Chondrocyte (in vitro differentiated cells): Measurements from ENCODE around the gene CLASP1. TPM values are rescaled to one million over a fixed set of nuclear protein-coding genes. Genes with fewer than 3 reads are reported as not detected.
A peak's percentile ranks its signal among the peaks of the same experiment; 100 is the strongest.
"Not testable (repeated sequence)": the region's sequence is repeated elsewhere in the genome, so short reads cannot be mapped to it uniquely, and the experiment has no call there.

Experiments used
- DNase-seq: peaks from one replicate; pipeline ENCODE4 v3.0.0; 2021; ENCODE audit warnings: mixed read lengths, low spot score
- H3K27ac Mint-ChIP-seq: one replicate; pipeline ENCODE4 v1.8.0; 2021; ENCODE audit warnings: mild to moderate bottlenecking, moderate library complexity, mixed read lengths; ENCODE audit not compliant: unreplicated experiment
- H3K27me3 Mint-ChIP-seq: 2 replicates; pipeline ENCODE4 v1.8.0; 2021; ENCODE audit warnings: low read depth, mixed read lengths
- H3K36me3 Mint-ChIP-seq: 2 replicates; pipeline ENCODE4 v1.8.0; 2021; ENCODE audit warnings: low read depth, mixed read lengths
- H3K4me1 Mint-ChIP-seq: 2 replicates; pipeline ENCODE4 v1.8.0; 2021; ENCODE audit warnings: low read depth, mild to moderate bottlenecking, mixed read lengths
- H3K4me3 Mint-ChIP-seq: one replicate; pipeline ENCODE4 v1.8.0; 2021; ENCODE audit warnings: mild to moderate bottlenecking, moderate library complexity, mixed read lengths; ENCODE audit not compliant: unreplicated experiment
- H3K9me3 Mint-ChIP-seq: 2 replicates; pipeline ENCODE4 v1.8.0; 2021; ENCODE audit warnings: low read depth, mixed read lengths
- CTCF ChIP-seq: fragments of 200-600 bp; sonication (generic); IDR thresholded peaks from 2 replicates; pipeline ENCODE4 v1.5.0; 2021; ENCODE audit warnings: antibody characterized with exemption, mild to moderate bottlenecking, moderate library complexity
- total RNA-seq: library from RNA; stranded (reverse); gene quantifications from 3 replicates; pipeline ENCODE4 v1.2.1, GENCODE V29; 2021

CLASP1 gene
- total RNA-seq, 1 donor from 2014 or later, result 56.0 TPM

- Mint-ChIP-seq H3K9me3 (no peaks in the 10 kb centered on the region), H3K27me3 (no peaks in the 10 kb centered on the region), H3K4me3 (no peak overlapping the region), H3K36me3 (peaks cover 2% of the 10 kb centered on the region), H3K27ac (no peak overlapping the region), H3K4me1 (no peaks in the 10 kb centered on the region)
- no peak for DNase-seq
- TF ChIP-seq CTCF, result no peak
These were observed 14.2 kb upstream of the CLASP1 start for GRCh38 chr2:121663434-121663833.

- peaks cover 2% of the 10 kb centered on the region for H3K36me3 Mint-ChIP-seq
- H3K27ac Mint-ChIP-seq, result no peak overlapping the region
- H3K9me3 Mint-ChIP-seq, result no peaks in the 10 kb centered on the region
- TF ChIP-seq CTCF, result no peak
- DNase-seq, result no peak
- H3K27me3 Mint-ChIP-seq, result no peaks in the 10 kb centered on the region
- H3K4me3 Mint-ChIP-seq, result no peak overlapping the region
- H3K4me1 Mint-ChIP-seq, result no peaks in the 10 kb centered on the region
These were observed 13.4 kb upstream of the CLASP1 start for GRCh38 chr2:121662656-121663055.

- H3K36me3 Mint-ChIP-seq, result peaks cover 2% of the 10 kb centered on the region
- no peak overlapping the region for H3K4me3 Mint-ChIP-seq
- no peaks in the 10 kb centered on the region for H3K4me1 Mint-ChIP-seq
- DNase-seq, result no peak
- no peak overlapping the region for H3K27ac Mint-ChIP-seq
- no peaks in the 10 kb centered on the region for H3K27me3 Mint-ChIP-seq
- no peak for TF ChIP-seq CTCF
- H3K9me3 Mint-ChIP-seq, result no peaks in the 10 kb centered on the region
These were observed 10.7 kb upstream of the CLASP1 start for GRCh38 chr2:121659933-121660332.

GRCh38 chr2:121658393-121658792 is 9.1 kb upstream of the CLASP1 start:
- DNase-seq, H3K27ac Mint-ChIP-seq, H3K27me3 Mint-ChIP-seq, H3K4me1 Mint-ChIP-seq, H3K36me3 Mint-ChIP-seq, H3K9me3 Mint-ChIP-seq, H3K4me3 Mint-ChIP-seq: not testable (repeated sequence)

- no peak overlapping the region for H3K4me3 Mint-ChIP-seq
- H3K27ac Mint-ChIP-seq, result no peak overlapping the region
- TF ChIP-seq CTCF, result no peak
- no peaks in the 10 kb centered on the region for H3K9me3 Mint-ChIP-seq
- H3K36me3 Mint-ChIP-seq, result no peaks in the 10 kb centered on the region
- DNase-seq, result no peak
- H3K4me1 Mint-ChIP-seq, result peaks cover 20% of the 10 kb centered on the region
- no peaks in the 10 kb centered on the region for H3K27me3 Mint-ChIP-seq
These were observed 3.8 kb upstream of the CLASP1 start for GRCh38 chr2:121653035-121653434.

GRCh38 chr2:121650315-121650930 is 1.2 kb upstream of the CLASP1 start:
- TF ChIP-seq CTCF, result no peak
- H3K9me3 Mint-ChIP-seq, result no peaks in the 10 kb centered on the region
- H3K27ac Mint-ChIP-seq, result peak overlapping the region; percentile 99
- peaks cover 35% of the 10 kb centered on the region for H3K4me1 Mint-ChIP-seq
- H3K4me3 Mint-ChIP-seq, result peak overlapping the region; percentile 91
- no peaks in the 10 kb centered on the region for H3K27me3 Mint-ChIP-seq
- H3K36me3 Mint-ChIP-seq, result no peaks in the 10 kb centered on the region
- no peak for DNase-seq
